HG02840 (cell line): ENCODE measurements around the gene GABRB1.

ENCODE experiments used
- ATAC-seq: cut with Tn5 transposase; IDR thresholded peaks from one replicate; pipeline ENCODE4 v1.9.1; 2021; ENCODE audit warnings: mild to moderate bottlenecking, moderate library complexity, moderate number of reproducible peaks; ENCODE audit not compliant: unreplicated experiment, low FRiP score

Gene GABRB1

GRCh38 chr4:47031011-47031678 is at the start of gene GABRB1:
GABRB1 (plus strand) TSS chr4:47031567.
- no peak for ATAC-seq

- ATAC-seq: no peak
Measured at GRCh38 chr4:46984781-46985180, 46.6 kb upstream of the GABRB1 start.

GRCh38 chr4:46986922-46987638 is 44.3 kb upstream of the GABRB1 start:
- ATAC-seq: no peak

GRCh38 chr4:46992338-46992737 is 39.0 kb upstream of the GABRB1 start:
- no peak for ATAC-seq

GRCh38 chr4:46993075-46994006 is 38.0 kb upstream of the GABRB1 start, which contains the start of gene GABRA4:
GABRA4 (minus strand) TSS chr4:46993581; CDS start chr4:46993424, 157 bp downstream.
- ATAC-seq: no peak

- no peak for ATAC-seq
Measured at GRCh38 chr4:46994007-46994405, 37.4 kb upstream of the GABRB1 start.

GRCh38 chr4:46999566-46999965 is 31.8 kb upstream of the GABRB1 start:
- no peak for ATAC-seq

- ATAC-seq: no peak
Measured at GRCh38 chr4:47000406-47000805, 31.0 kb upstream of the GABRB1 start.

GRCh38 chr4:47002580-47002979 is 28.8 kb upstream of the GABRB1 start:
- ATAC-seq: no peak

GRCh38 chr4:47010347-47010911 is 20.9 kb upstream of the GABRB1 start:
- no peak for ATAC-seq

- ATAC-seq: peak; percentile 83
Measured at GRCh38 chr4:47010912-47011446, 20.4 kb upstream of the GABRB1 start.

- ATAC-seq: no peak
Measured at GRCh38 chr4:47012676-47013075, 18.7 kb upstream of the GABRB1 start.

GRCh38 chr4:47013373-47013772 is 18.0 kb upstream of the GABRB1 start:
- no peak for ATAC-seq

GRCh38 chr4:47017081-47017480 is 14.3 kb upstream of the GABRB1 start:
- ATAC-seq: no peak

GRCh38 chr4:47017494-47017893 is 13.9 kb upstream of the GABRB1 start:
- ATAC-seq: no peak

GRCh38 chr4:47031751-47032404 is 511 bp downstream of the GABRB1 start:
- no peak for ATAC-seq

GRCh38 chr4:47032405-47033106 is 1.2 kb downstream of the GABRB1 start:
- ATAC-seq: peak; percentile 78

GRCh38 chr4:47038263-47038662 is 6.9 kb downstream of the GABRB1 start:
- ATAC-seq: no peak

- no peak for ATAC-seq
Measured at GRCh38 chr4:47040828-47041227, 9.5 kb downstream of the GABRB1 start.
